Activated T-helper 17 cell treated with anti-CD3 and anti-CD28 coated beads, Interleukin-2, amount 50 U/mL, for 72 hours (primary cell): ENCODE results near the gene TMEM9. TPM values are rescaled to one million over a fixed set of nuclear protein-coding genes. Genes with fewer than 3 reads are reported as not detected.
"Not testable (repeated sequence)": the region's sequence is repeated elsewhere in the genome, so short reads cannot be mapped to it uniquely, and the experiment has no call there.

Source experiments
- ATAC-seq: fragments of 150-1000 bp; cut with Tn5 transposase; replicated peaks from 2 replicates; pipeline ENCODE4 v1.10.0; 2021; ENCODE audit warnings: mild to moderate bottlenecking, moderate library complexity
- H3K27ac Mint-ChIP-seq: one replicate; pipeline ENCODE4 v1.8.0; 2022; ENCODE audit warnings: mixed read lengths
- H3K27me3 Mint-ChIP-seq: one replicate; pipeline ENCODE4 v1.8.0; 2022; ENCODE audit warnings: mixed read lengths
- H3K36me3 Mint-ChIP-seq: one replicate; pipeline ENCODE4 v1.8.0; 2022; ENCODE audit warnings: low read depth, mild to moderate bottlenecking, mixed read lengths
- H3K4me1 Mint-ChIP-seq: one replicate; pipeline ENCODE4 v1.8.0; 2022; ENCODE audit warnings: mixed read lengths
- H3K4me3 Mint-ChIP-seq: one replicate; pipeline ENCODE4 v1.8.0; 2022; ENCODE audit warnings: mild to moderate bottlenecking, mixed read lengths
- H3K9me3 Mint-ChIP-seq: one replicate; pipeline ENCODE4 v1.8.0; 2022; ENCODE audit warnings: mixed read lengths
- total RNA-seq, 2 donors: library from RNA; stranded (reverse); gene quantifications; one replicate each; pipeline ENCODE4 v1.2.3, GENCODE V29; 2022

Gene TMEM9
- total RNA-seq, 2 donors from 2014 or later = 19.5 to 25.7 TPM

- Mint-ChIP-seq H3K4me1 (peaks cover 6% of the 10 kb centered on the region), H3K4me3 (no peak overlapping the region), H3K27me3 (no peaks in the 10 kb centered on the region), H3K9me3 (no peaks in the 10 kb centered on the region), H3K27ac (no peak overlapping the region), H3K36me3 (no peaks in the 10 kb centered on the region)
- ATAC-seq = no peak
Measured at GRCh38 chr1:201167041-201167991, 13.0 kb upstream of the TMEM9 start.

- Mint-ChIP-seq H3K27ac (no peak overlapping the region), H3K9me3 (no peaks in the 10 kb centered on the region), H3K27me3 (peaks cover 3% of the 10 kb centered on the region), H3K4me3 (no peak overlapping the region), H3K4me1 (no peaks in the 10 kb centered on the region), H3K36me3 (no peaks in the 10 kb centered on the region)
- no peak for ATAC-seq
Measured at GRCh38 chr1:201164645-201165044, 10.4 kb upstream of the TMEM9 start.

DNA sequence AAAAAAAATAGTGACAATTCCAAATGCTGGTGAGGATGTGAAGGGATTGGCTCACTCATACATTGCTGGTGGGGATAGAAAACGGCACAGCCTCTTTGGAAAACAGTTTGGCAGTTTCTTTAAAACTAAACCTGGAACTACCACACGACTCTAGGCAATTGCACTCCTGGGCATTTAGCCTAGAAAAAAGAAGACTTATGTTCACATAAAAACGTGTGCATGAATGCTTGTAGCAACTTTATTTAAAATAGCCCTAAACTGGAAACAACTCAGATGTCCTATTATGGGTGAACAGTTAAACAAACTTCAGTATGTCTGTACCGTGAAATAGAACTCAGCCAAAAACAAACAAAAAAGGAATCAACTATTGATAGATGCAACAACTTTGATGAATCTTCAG, 9.4 kb upstream of the TMEM9 start:
- no peak overlapping the region for H3K27ac Mint-ChIP-seq
- peaks cover 7% of the 10 kb centered on the region for H3K27me3 Mint-ChIP-seq
- H3K4me1 Mint-ChIP-seq = no peaks in the 10 kb centered on the region
- ATAC-seq = no peak
- H3K36me3 Mint-ChIP-seq = no peaks in the 10 kb centered on the region
- no peaks in the 10 kb centered on the region for H3K9me3 Mint-ChIP-seq
- H3K4me3 Mint-ChIP-seq = no peak overlapping the region

GRCh38 chr1:201163036-201163435, 8.8 kb upstream of the TMEM9 start:
- H3K27me3 Mint-ChIP-seq = peaks cover 10% of the 10 kb centered on the region
- not testable (repeated sequence) for H3K4me1 Mint-ChIP-seq, H3K4me3 Mint-ChIP-seq, H3K27ac Mint-ChIP-seq, H3K9me3 Mint-ChIP-seq, ATAC-seq, H3K36me3 Mint-ChIP-seq

DNA sequence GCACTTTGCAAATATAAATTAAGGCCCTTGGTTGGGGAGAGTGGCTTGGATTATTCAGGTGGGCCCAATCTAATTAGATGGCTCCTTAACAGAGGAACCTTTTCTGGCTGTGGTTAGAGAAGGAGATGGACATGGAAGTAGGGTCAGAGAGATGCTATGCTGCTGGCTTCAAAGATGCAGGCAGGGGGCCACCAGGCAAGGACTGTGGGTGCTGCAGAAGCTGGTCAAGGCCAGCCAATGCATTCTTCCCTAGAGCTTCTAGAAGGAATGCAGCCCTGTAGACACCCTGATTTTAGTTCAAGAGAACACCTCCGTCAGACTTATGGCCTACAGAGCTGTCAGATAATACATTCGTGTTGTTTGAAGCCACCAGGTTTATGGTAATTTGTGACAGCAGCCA, 3.7 kb upstream of the TMEM9 start:
- Mint-ChIP-seq H3K9me3 (no peaks in the 10 kb centered on the region), H3K27ac (no peak overlapping the region), H3K27me3 (peaks cover 25% of the 10 kb centered on the region), H3K4me1 (no peaks in the 10 kb centered on the region), H3K4me3 (no peak overlapping the region), H3K36me3 (no peaks in the 10 kb centered on the region)
- no peak for ATAC-seq

- H3K9me3 Mint-ChIP-seq = no peaks in the 10 kb centered on the region
Measured at GRCh38 chr1:201156819-201157218, 2.5 kb upstream of the TMEM9 start.

GRCh38 chr1:201156346-201156745, 2.1 kb upstream of the TMEM9 start:
- H3K4me3 Mint-ChIP-seq = no peak overlapping the region
- no peak overlapping the region for H3K27ac Mint-ChIP-seq
- H3K9me3 Mint-ChIP-seq = no peaks in the 10 kb centered on the region
- H3K4me1 Mint-ChIP-seq = no peaks in the 10 kb centered on the region
- peaks cover 10% of the 10 kb centered on the region for H3K36me3 Mint-ChIP-seq
- H3K27me3 Mint-ChIP-seq = peaks cover 25% of the 10 kb centered on the region
- ATAC-seq = no peak

More at GRCh38 chr1:201156819-201157218, 2.5 kb upstream of the TMEM9 start:
- Mint-ChIP-seq H3K27me3 (peaks cover 25% of the 10 kb centered on the region), H3K36me3 (peaks cover 5% of the 10 kb centered on the region), H3K4me3 (no peak overlapping the region), H3K4me1 (no peaks in the 10 kb centered on the region), H3K27ac (no peak overlapping the region)
- ATAC-seq = no peak

DNA sequence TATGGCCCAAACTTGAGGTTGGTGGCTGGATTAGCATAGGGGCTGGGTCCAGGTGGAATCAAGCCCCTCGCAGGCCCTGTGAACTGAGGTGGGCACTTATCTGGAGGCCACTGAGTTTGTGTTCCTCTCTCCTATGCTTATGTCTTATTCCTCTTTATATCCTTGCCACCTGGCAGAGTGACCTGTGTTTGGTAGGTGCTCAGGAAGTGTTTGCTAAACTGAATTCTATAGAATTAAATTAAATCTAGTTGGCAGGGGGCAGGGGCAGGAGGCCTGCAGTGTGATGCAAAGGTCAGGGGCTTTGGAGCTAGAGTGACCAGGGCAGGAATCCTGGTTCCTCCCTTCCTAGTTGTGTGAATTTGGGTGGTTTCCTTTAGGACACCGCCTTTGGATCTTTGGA, 1.1 kb upstream of the TMEM9 start:
- peaks cover 20% of the 10 kb centered on the region for H3K36me3 Mint-ChIP-seq
- no peak for ATAC-seq
- H3K9me3 Mint-ChIP-seq = no peaks in the 10 kb centered on the region
- H3K4me3 Mint-ChIP-seq = no peak overlapping the region
- no peak overlapping the region for H3K27ac Mint-ChIP-seq
- H3K27me3 Mint-ChIP-seq = peaks cover 22% of the 10 kb centered on the region
- no peaks in the 10 kb centered on the region for H3K4me1 Mint-ChIP-seq

DNA sequence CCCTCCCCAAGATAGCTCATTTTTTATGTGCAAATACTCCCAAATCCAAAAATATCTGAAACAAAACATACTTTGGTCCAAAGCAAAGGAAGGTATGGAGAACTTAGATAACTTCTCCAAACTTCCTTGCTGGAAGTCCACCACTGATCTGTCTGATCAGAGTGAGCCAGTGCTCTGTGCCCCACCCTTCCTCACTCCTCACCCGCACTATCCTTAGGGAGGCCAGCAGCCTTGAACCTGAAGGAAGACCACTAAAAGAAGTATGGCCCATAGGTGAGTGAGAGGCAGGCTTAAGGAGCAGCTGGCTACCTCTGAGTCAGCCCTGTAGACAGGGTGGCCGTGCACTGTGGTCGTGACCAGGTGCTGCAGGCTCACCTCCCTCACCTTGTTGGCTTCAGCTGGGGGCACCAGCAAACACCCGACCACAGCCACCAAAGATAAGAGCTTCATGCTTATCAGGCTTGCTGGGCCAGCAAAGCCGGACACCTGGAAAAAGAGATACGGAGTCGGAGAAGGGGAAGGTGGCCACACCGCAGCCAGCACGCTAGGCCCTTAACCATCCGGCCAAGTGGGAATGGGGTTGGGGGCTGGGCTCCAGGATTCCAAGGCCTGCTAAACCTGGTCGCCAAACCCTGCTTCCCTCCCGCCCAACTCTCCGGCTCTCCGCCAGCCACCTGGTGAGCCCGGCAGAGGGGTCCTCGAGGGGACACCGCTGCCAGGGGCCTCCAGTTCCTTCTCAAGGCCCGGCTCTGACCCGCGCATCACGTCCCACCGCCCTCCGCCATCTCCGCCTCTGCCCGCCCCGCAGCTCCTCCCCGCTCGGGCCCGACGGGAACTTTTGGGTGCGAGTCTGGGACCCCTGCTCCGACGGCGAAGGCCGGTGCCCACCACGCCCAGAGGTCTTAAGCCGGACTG, 543 bp downstream of the TMEM9 start:
- peak; percentile 84 for ATAC-seq
- Mint-ChIP-seq H3K27me3 (peaks cover 19% of the 10 kb centered on the region), H3K36me3 (peaks cover 35% of the 10 kb centered on the region), H3K27ac (peak overlapping the region; percentile 92), H3K4me3 (peak overlapping the region; percentile 90), H3K9me3 (no peaks in the 10 kb centered on the region), H3K4me1 (no peaks in the 10 kb centered on the region)

GRCh38 chr1:201149400-201149799, 4.9 kb downstream of the TMEM9 start:
- no peak for ATAC-seq
- Mint-ChIP-seq H3K4me1 (no peaks in the 10 kb centered on the region), H3K27ac (no peak overlapping the region), H3K36me3 (peaks cover 72% of the 10 kb centered on the region), H3K4me3 (no peak overlapping the region), H3K27me3 (no peaks in the 10 kb centered on the region), H3K9me3 (no peaks in the 10 kb centered on the region)

DNA sequence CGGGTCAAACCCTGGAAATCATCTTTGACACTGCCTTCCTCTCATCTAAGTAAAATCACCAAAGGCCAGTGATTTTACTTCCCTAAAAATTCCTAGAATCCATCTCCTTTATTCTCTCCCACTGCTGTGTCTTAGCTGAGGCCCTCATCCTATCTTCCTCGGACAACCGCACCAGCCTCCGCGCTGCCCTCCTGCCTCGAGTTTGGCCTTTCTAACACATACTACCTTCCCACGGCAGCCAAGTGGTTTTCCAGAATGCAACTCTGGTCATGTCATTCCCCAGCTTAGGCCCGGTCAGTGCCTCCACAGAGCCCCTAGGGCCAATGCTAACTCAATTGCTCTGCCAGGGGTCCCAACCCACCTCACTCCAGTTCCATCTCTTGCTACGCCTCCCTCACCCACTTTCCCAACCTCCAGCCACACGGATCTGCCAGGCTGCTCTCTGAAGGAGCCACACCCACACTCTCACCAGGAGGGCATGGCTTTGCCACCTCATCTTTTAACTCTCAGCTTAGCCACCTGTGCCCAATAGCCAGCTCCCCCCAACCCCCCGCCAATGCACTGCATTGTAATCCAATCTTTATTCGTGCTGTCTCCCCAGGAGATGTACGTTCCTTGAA, 6.8 kb downstream of the TMEM9 start:
- Mint-ChIP-seq H3K4me1 (no peaks in the 10 kb centered on the region), H3K27me3 (no peaks in the 10 kb centered on the region), H3K36me3 (peaks cover 87% of the 10 kb centered on the region), H3K9me3 (no peaks in the 10 kb centered on the region), H3K27ac (no peak overlapping the region), H3K4me3 (no peak overlapping the region)
- no peak for ATAC-seq

GRCh38 chr1:201146626-201147390, 7.5 kb downstream of the TMEM9 start:
- Mint-ChIP-seq H3K9me3 (no peaks in the 10 kb centered on the region), H3K27me3 (no peaks in the 10 kb centered on the region), H3K27ac (no peak overlapping the region), H3K36me3 (peaks cover 82% of the 10 kb centered on the region), H3K4me1 (no peaks in the 10 kb centered on the region), H3K4me3 (no peak overlapping the region)
- ATAC-seq = no peak

GRCh38 chr1:201145816-201146215, 8.5 kb downstream of the TMEM9 start:
- Mint-ChIP-seq H3K4me1 (no peaks in the 10 kb centered on the region), H3K27me3 (no peaks in the 10 kb centered on the region), H3K9me3 (no peaks in the 10 kb centered on the region), H3K36me3 (peaks cover 72% of the 10 kb centered on the region), H3K4me3 (no peak overlapping the region), H3K27ac (no peak overlapping the region)
- no peak for ATAC-seq

DNA sequence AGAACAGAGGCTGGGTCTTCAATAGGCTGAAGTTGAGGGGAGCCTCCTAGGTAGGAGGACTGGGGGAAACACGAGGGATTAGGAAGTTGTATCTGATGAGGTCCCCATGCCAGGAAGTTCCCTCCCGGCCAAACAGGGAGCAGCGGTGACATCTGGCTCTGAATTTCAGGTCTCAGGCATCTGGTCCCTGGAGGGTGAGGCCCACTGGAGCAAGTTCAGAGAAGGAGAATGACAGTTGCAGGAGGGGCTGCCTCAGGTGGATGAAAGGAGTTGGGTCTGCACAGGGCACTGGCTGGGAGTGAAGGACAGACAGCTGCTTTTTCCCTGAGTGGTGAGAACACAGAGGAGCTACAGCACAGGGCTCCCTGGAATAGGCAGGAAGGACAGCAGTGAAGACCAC, 9.1 kb downstream of the TMEM9 start:
- no peak for ATAC-seq
- Mint-ChIP-seq H3K27me3 (no peaks in the 10 kb centered on the region), H3K27ac (no peak overlapping the region), H3K4me1 (no peaks in the 10 kb centered on the region), H3K4me3 (no peak overlapping the region), H3K36me3 (peaks cover 65% of the 10 kb centered on the region), H3K9me3 (no peaks in the 10 kb centered on the region)
